H1 (cell line): Measurements from ENCODE around the gene UMPS. TPM values are rescaled to one million over a fixed set of nuclear protein-coding genes. Genes with fewer than 3 reads are reported as not detected.

Source experiments
- CTCF ChIA-PET: fragments of 300-600 bp; sonication (Branson Sonifier 250); formaldehyde crosslinking; loops from one replicate; lab custom pipeline; 2021; ENCODE audit not compliant: partially characterized antibody; lab: Charles Lee
- POLR2A ChIA-PET: fragments of 300-600 bp; sonication (Branson Sonifier 250); formaldehyde crosslinking; loops from one replicate; lab custom pipeline; 2021; ENCODE audit warnings: inconsistent platforms; ENCODE audit not compliant: partially characterized antibody; lab: Charles Lee
- DNase-seq, 2 experiments: peaks; one replicate each; pipeline versions ENCODE4 v3.0.0 to v3.0.0-alpha.2; 2010 to 2022; ENCODE audit warnings: low spot score in 2 of 2, low read depth in 1 of 2, mixed read lengths in 1 of 2
- FAIRE-seq: peaks from 2 replicates; lab custom pipeline; 2011; peaks lifted over from hg19 to GRCh38; lab: Jason Lieb, UNC
- H2AFZ ChIP-seq: 2 replicates; pipeline ENCODE4 v1.8.1; 2012; ENCODE audit warnings: low read length, inconsistent platforms
- H2AK5ac ChIP-seq: 2 replicates; pipeline ENCODE4 v1.6.1; 2013; ENCODE audit warnings: low read depth, low read length
- H2BK120ac ChIP-seq: replicated peaks from 2 replicates; pipeline ENCODE3; 2013; ENCODE audit warnings: low read depth, low read length, inconsistent platforms
- H2BK12ac ChIP-seq: 2 replicates; pipeline ENCODE4 v1.6.1; 2013; ENCODE audit warnings: low read depth, low read length
- H2BK15ac ChIP-seq: 2 replicates; pipeline ENCODE4 v1.6.1; 2013; ENCODE audit warnings: low read length
- H2BK20ac ChIP-seq: 2 replicates; pipeline ENCODE4 v1.6.1; 2013; ENCODE audit warnings: low read length
- H2BK5ac ChIP-seq: 2 replicates; pipeline ENCODE4 v1.6.1; 2013; ENCODE audit warnings: low read depth, low read length
- H3K14ac ChIP-seq: 2 replicates; pipeline ENCODE4 v1.6.1; 2013; ENCODE audit warnings: inconsistent platforms; ENCODE audit not compliant: insufficient read length
- H3K18ac ChIP-seq: 2 replicates; pipeline ENCODE4 v1.6.1; 2013; ENCODE audit warnings: low read length; ENCODE audit errors: extremely low read depth
- H3K23ac ChIP-seq: 2 replicates; pipeline ENCODE4 v1.6.1; 2013; ENCODE audit warnings: inconsistent platforms; ENCODE audit not compliant: insufficient read length
- H3K23me2 ChIP-seq: 2 replicates; pipeline ENCODE4 v1.6.1; 2013; ENCODE audit warnings: low read depth, low read length
- H3K27ac ChIP-seq: 2 replicates; pipeline ENCODE4 v1.6.1; 2011; ENCODE audit warnings: low read depth, low read length, inconsistent platforms
- H3K27me3 ChIP-seq, 4 experiments: replicated peaks in 1 of 4; 1 replicate in 1 of 4; 2 replicates in 3 of 4; pipeline versions ENCODE4 v1.6.1 to v1.8.1; 2011 to 2013; ENCODE audit warnings: low read length in 3 of 4, mild to moderate bottlenecking in 3 of 4, inconsistent platforms in 2 of 4, mixed read lengths in 2 of 4, moderate library complexity in 1 of 4; ENCODE audit not compliant: control insufficient read depth in 3 of 4, insufficient read depth in 3 of 4; ENCODE audit errors: extremely low read depth in 1 of 4
- H3K36me3 ChIP-seq, 4 experiments: 2 replicates each; pipeline versions ENCODE4 v1.6.1 to v1.8.1; 2011 to 2013; ENCODE audit warnings: mild to moderate bottlenecking in 4 of 4, low read length in 3 of 4, moderate library complexity in 2 of 4, control low read depth in 1 of 4, inconsistent platforms in 1 of 4; ENCODE audit not compliant: insufficient read depth in 4 of 4, control insufficient read depth in 2 of 4
- H3K4ac ChIP-seq: replicated peaks from 2 replicates; pipeline ENCODE3; 2013; ENCODE audit warnings: low read length, low read depth, mixed read lengths, inconsistent platforms; ENCODE audit not compliant: insufficient read length
- H3K4me1 ChIP-seq, 4 experiments: replicated peaks in 1 of 4; 1 replicate in 1 of 4; 2 replicates in 3 of 4; pipeline versions ENCODE4 v1.6.1 to v1.8.1; 2011 to 2013; ENCODE audit warnings: low read length in 3 of 4, inconsistent platforms in 2 of 4, mixed read lengths in 1 of 4; ENCODE audit not compliant: insufficient read depth in 4 of 4, control insufficient read depth in 3 of 4
- H3K4me2 ChIP-seq, 2 experiments: 2 replicates each; pipeline versions ENCODE4 v1.6.1 to v1.8.1; 2011 to 2013; ENCODE audit warnings: low read depth in 2 of 2, low read length in 2 of 2, control low read depth in 1 of 2, inconsistent platforms in 1 of 2, mild to moderate bottlenecking in 1 of 2; ENCODE audit not compliant: insufficient read depth in 1 of 2
- H3K4me3 ChIP-seq, 4 experiments: fragments of 200-600, 300-600 bp in 1 of 4; sonication (generic), shearing (Covaris generic), sonication (Bioruptor Twin) in 1 of 4; 2 replicates each; pipeline versions ENCODE4 v1.5.1 to v1.8.1; 2011 to 2016; ENCODE audit warnings: low read length in 4 of 4, low read depth in 3 of 4, control low read depth in 2 of 4, inconsistent platforms in 2 of 4, mild to moderate bottlenecking in 2 of 4, mixed read lengths in 1 of 4, moderate library complexity in 1 of 4; ENCODE audit not compliant: insufficient read depth in 2 of 4; ENCODE audit errors: extremely low read depth in 1 of 4
- H3K56ac ChIP-seq: replicated peaks from 2 replicates; pipeline ENCODE3; 2013; ENCODE audit warnings: low read depth, mild to moderate bottlenecking, mixed read lengths, low read length, inconsistent platforms; ENCODE audit not compliant: insufficient read length
- H3K79me1 ChIP-seq: 2 replicates; pipeline ENCODE4 v1.6.1; 2013; ENCODE audit warnings: low read depth, low read length, control low read depth
- H3K79me2 ChIP-seq, 2 experiments: 2 replicates each; pipeline versions ENCODE4 v1.6.1 to v1.8.1; 2012 to 2013; ENCODE audit warnings: low read length in 2 of 2, mild to moderate bottlenecking in 2 of 2, inconsistent platforms in 1 of 2; ENCODE audit not compliant: insufficient read depth in 2 of 2, control insufficient read depth in 1 of 2
- H3K9ac ChIP-seq, 4 experiments: replicated peaks in 1 of 4; 1 replicate in 1 of 4; 2 replicates in 3 of 4; pipeline versions ENCODE4 v1.6.1 to v1.8.1; 2011 to 2013; ENCODE audit warnings: low read depth in 3 of 4, low read length in 3 of 4, control low read depth in 2 of 4, mild to moderate bottlenecking in 2 of 4, moderate library complexity in 2 of 4, inconsistent platforms in 1 of 4; ENCODE audit errors: extremely low read depth in 1 of 4
- H3K9me3 ChIP-seq, 2 experiments: 2 replicates each; pipeline versions ENCODE4 v1.6.1 to v1.8.1; 2012 to 2013; ENCODE audit warnings: mild to moderate bottlenecking in 2 of 2, moderate library complexity in 2 of 2, control low read depth in 1 of 2, inconsistent platforms in 1 of 2, low read depth in 1 of 2, low read length in 1 of 2, mixed read lengths in 1 of 2; ENCODE audit not compliant: insufficient read depth in 2 of 2
- H4K20me1 ChIP-seq, 2 experiments: replicated peaks in 1 of 2; 2 replicates each; pipeline versions ENCODE3 to v1.8.1; 2011 to 2013; ENCODE audit warnings: inconsistent platforms in 2 of 2, low read length in 2 of 2, mild to moderate bottlenecking in 1 of 2; ENCODE audit not compliant: insufficient read depth in 2 of 2, control insufficient read depth in 1 of 2
- H4K5ac ChIP-seq: 2 replicates; pipeline ENCODE4 v1.6.1; 2013; ENCODE audit warnings: low read length, low read depth, mixed read lengths, inconsistent platforms; ENCODE audit not compliant: insufficient read length
- H4K8ac ChIP-seq: 2 replicates; pipeline ENCODE4 v1.8.0; 2013; ENCODE audit warnings: mild to moderate bottlenecking, moderate library complexity, low read length, inconsistent platforms; ENCODE audit not compliant: insufficient read depth; ENCODE audit errors: extremely low read depth
- H4K91ac ChIP-seq: replicated peaks from 2 replicates; pipeline ENCODE3; 2013; ENCODE audit warnings: low read length, mixed read lengths, inconsistent platforms; ENCODE audit not compliant: insufficient read length
- BCL11A ChIP-seq, 2 experiments: IDR thresholded peaks; one replicate each; pipeline ENCODE4 v1.6.1; 2011; ENCODE audit warnings: low read depth in 2 of 2, low read length in 2 of 2, mild to moderate bottlenecking in 2 of 2
- EZH2 ChIP-seq: fragments of 200-600 bp; sonication (generic); IDR thresholded peaks from 2 replicates; pipeline ENCODE4 v1.7.1; 2012; ENCODE audit warnings: low read depth, mild to moderate bottlenecking, moderate library complexity, low read length, inconsistent platforms; ENCODE audit not compliant: severe bottlenecking
- KDM4A ChIP-seq: IDR thresholded peaks from one replicate; pipeline ENCODE4 v1.7.1; 2012; ENCODE audit warnings: low read depth, mild to moderate bottlenecking, moderate library complexity, low read length, inconsistent platforms; ENCODE audit not compliant: severe bottlenecking
- RAD21 ChIP-seq, 2 experiments: IDR thresholded peaks in 1 of 2; conservative IDR thresholded peaks in 1 of 2; 2 replicates each; pipeline ENCODE4 v1.6.1; 2011; ENCODE audit warnings: low read depth in 2 of 2, low read length in 2 of 2, improper control_type of control experiment in 1 of 2, inconsistent platforms in 1 of 2, mild to moderate bottlenecking in 1 of 2, moderate library complexity in 1 of 2
- RNF2 ChIP-seq: fragments of 200-900, 300-1000 bp; sonication (generic); IDR thresholded peaks from 2 replicates; pipeline ENCODE4 v1.7.1; 2016; ENCODE audit warnings: borderline replicate concordance, low read depth, mild to moderate bottlenecking, antibody characterized with exemption, low read length; ENCODE audit not compliant: poor library complexity, severe bottlenecking; ENCODE audit errors: missing control alignments
- SIRT6 ChIP-seq: IDR thresholded peaks from one replicate; pipeline ENCODE4 v1.7.1; 2012; ENCODE audit warnings: low read length, inconsistent platforms
- WGBS, 2 experiments: shearing (Covaris generic) in 1 of 2; methylation state at CpG; one replicate each; pipeline versions ENCODE4 v1.1.6 to v1.1.7; 2013 to 2015; ENCODE audit warnings: low lambda C conversion rate in 2 of 2, mixed read lengths in 2 of 2, inconsistent platforms in 1 of 2, low coverage in 1 of 2, missing lambda C conversion rate in 1 of 2; ENCODE audit not compliant: insufficient replicate concordance in 2 of 2, insufficient coverage in 1 of 2, insufficient read length in 1 of 2; ENCODE audit errors: extremely low coverage in 1 of 2, missing lambda C conversion rate in 1 of 2; 5-methylcytosine and 5-hydroxymethylcytosine counted together
- polyA plus RNA-seq, 7 experiments: library from polyadenylated mRNA; depleted of rRNA in 3 of 7; stranded (reverse) in 5 of 7; unstranded in 2 of 7; fragments of >200 nt in 5 of 7; fragments of 200-250 nt in 2 of 7; gene quantifications; 1 replicate in 5 of 7; 2 replicates in 1 of 7; 4 replicates in 1 of 7; pipeline versions ENCODE4 v1.2.1 to v1.2.3, GENCODE V29; 2011 to 2013; ENCODE audit warnings: missing spikeins in 2 of 7, mixed read lengths in 2 of 7
- total RNA-seq: library from RNA; stranded (reverse); fragmentation: NEBNext Ultra II Directional; extraction: Animal tissue kit (Norgen Biotek cat#: 25700); gene quantifications from 2 replicates; pipeline ENCODE4 v1.2.1, GENCODE V29; 2021
- TF ChIP-seq, protein P1 (sequence below), 3 experiments: IDR thresholded peaks; 1 replicate in 2 of 3; 2 replicates in 1 of 3; pipeline versions ENCODE4 v1.5.1 to v1.6.1; 2011; ENCODE audit warnings: low read length in 3 of 3, mild to moderate bottlenecking in 3 of 3, inconsistent platforms in 2 of 3, low read depth in 1 of 3, moderate library complexity in 1 of 3; ENCODE audit not compliant: insufficient read depth in 1 of 3; ENCODE audit errors: control extremely low read depth in 1 of 3

The UMPS gene
- total and polyA plus RNA-seq, 2 of the 8 experiments (the other 6 are each of a cell fraction or from before 2014, with no cell fraction given), result 32.8 to 59.0 TPM

DNA sequence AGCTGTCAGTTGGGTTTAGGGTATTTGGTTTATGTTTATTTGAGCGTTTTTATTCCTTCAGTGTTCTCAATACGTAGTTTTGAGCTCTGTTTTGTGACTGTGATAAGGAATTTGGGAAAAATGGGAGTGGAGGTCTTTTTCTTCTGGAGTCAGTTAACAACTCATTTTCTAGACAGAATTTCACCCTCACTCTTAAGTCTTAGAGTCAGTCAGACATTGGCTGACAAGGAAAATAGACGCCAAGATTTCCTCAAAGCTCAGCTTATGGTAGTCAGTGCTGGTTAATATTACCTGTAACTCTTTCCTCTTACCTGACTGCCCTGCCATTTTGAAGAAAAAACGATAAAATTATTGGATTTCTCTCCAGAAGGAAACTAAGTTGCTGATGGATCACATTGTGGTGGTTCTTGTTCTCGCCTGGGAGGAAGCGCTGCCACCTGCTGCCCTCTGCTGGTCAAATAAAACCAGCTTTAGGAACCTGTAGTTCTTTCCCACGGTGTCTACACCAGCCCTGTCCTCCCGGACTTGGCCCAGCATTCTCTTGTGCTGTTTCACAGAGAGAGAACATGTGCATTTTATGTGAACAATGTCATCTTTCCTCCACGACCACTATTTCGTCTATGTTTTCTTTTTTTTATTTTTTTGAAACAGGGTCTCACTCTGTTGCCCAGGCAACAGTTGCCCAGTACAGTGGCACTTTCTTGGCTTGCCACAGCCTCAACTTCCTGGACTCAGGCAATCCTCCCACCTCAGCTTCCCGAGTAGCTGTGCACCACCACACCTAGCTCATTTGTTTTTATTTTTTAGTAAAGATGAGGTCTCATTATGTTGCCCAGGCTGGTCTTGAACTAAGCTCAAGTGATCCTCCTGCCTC, 41.4 kb upstream of the UMPS start:
- no peak overlapping the region for H2BK5ac ChIP-seq
- no peak overlapping the region for H3K27ac ChIP-seq
- no peak overlapping the region for H3K14ac ChIP-seq
- H3K4me2 ChIP-seq, result no peak overlapping the region
- no peaks in the 10 kb centered on the region for H3K36me3 ChIP-seq
- no peaks in the 10 kb centered on the region for H3K79me1 ChIP-seq
- H4K8ac ChIP-seq, result no peak overlapping the region
- no peaks in the 10 kb centered on the region for H3K79me2 ChIP-seq
- no peak overlapping the region for H3K4ac ChIP-seq
- H4K20me1 ChIP-seq, result no peaks in the 10 kb centered on the region
- H3K56ac ChIP-seq, result no peak overlapping the region
- FAIRE-seq (no peak), DNase-seq (peak; percentile 43 to 87)
- H3K4me1 ChIP-seq, result no peaks in the 10 kb centered on the region
- 39% methylated on average over 11 of the region's 11 CpGs; no CpG with 5 or more reads in 1 of the 2 experiments for WGBS, 2 experiments
- H2BK120ac ChIP-seq, result no peak overlapping the region
- H4K91ac ChIP-seq, result no peak overlapping the region
- H2AK5ac ChIP-seq, result no peak overlapping the region
- H3K27me3 ChIP-seq, result no peaks in the 10 kb centered on the region
- POLR2A ChIA-PET, result interaction anchor here (1.0 to 1.7 kb wide), 2 partner anchors 58 to 124 kb away, joined by 3 to 6 read pairs; no protein-coding TSS in a partner anchor
- CTCF ChIA-PET, result interaction anchor here (0.6 to 6.0 kb wide), 51 partner anchors 9 to 748 kb away, joined by 3 to 144 read pairs (median 5); no protein-coding TSS in a partner anchor
- no peak overlapping the region for H3K4me3 ChIP-seq
- no peaks in the 10 kb centered on the region for H3K23me2 ChIP-seq
- H3K9ac ChIP-seq, result no peak overlapping the region
- no peak overlapping the region for H2BK12ac ChIP-seq
- H2BK20ac ChIP-seq, result no peak overlapping the region
- no peak overlapping the region for H4K5ac ChIP-seq
- no peaks in the 10 kb centered on the region for H3K9me3 ChIP-seq
- no peak overlapping the region for H2BK15ac ChIP-seq
- H3K23ac ChIP-seq, result no peak overlapping the region
- H2AFZ ChIP-seq, result peak overlapping the region; percentile 99
- no peak overlapping the region for H3K18ac ChIP-seq
- TF ChIP-seq RNF2, result no peak
- no peak for TF ChIP-seq SIRT6
- peak; percentile 87 to 91 for TF ChIP-seq RAD21 (IDR thresholded peaks at IDR 0.05 in 1 of 2, conservative IDR thresholded peaks at IDR 0.05 in 1 of 2; ENCODE audit: low read depth in 2 of 2, low read length in 2 of 2)
- TF ChIP-seq BCL11A (IDR thresholded peaks at IDR 0.05; ENCODE audit: low read depth in 2 of 2, low read length in 2 of 2), result no peak
- TF ChIP-seq, protein P1, sequence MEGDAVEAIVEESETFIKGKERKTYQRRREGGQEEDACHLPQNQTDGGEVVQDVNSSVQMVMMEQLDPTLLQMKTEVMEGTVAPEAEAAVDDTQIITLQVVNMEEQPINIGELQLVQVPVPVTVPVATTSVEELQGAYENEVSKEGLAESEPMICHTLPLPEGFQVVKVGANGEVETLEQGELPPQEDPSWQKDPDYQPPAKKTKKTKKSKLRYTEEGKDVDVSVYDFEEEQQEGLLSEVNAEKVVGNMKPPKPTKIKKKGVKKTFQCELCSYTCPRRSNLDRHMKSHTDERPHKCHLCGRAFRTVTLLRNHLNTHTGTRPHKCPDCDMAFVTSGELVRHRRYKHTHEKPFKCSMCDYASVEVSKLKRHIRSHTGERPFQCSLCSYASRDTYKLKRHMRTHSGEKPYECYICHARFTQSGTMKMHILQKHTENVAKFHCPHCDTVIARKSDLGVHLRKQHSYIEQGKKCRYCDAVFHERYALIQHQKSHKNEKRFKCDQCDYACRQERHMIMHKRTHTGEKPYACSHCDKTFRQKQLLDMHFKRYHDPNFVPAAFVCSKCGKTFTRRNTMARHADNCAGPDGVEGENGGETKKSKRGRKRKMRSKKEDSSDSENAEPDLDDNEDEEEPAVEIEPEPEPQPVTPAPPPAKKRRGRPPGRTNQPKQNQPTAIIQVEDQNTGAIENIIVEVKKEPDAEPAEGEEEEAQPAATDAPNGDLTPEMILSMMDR (IDR thresholded peaks at IDR 0.05; ENCODE audit: control extremely low read depth in 1 of 3, insufficient read depth in 1 of 3, low read depth in 1 of 3, low read length in 3 of 3), result peak; percentile 72 to 86 (median 85)
- TF ChIP-seq EZH2, result no peak
- TF ChIP-seq KDM4A, result no peak
